GM18511 (cell line): Measurements from ENCODE around the gene ST7.
"Not testable (repeated sequence)": the region's sequence is repeated elsewhere in the genome, so short reads cannot be mapped to it uniquely, and the experiment has no call there.

Source experiments
- ATAC-seq: cut with Tn5 transposase; IDR thresholded peaks from one replicate; pipeline ENCODE4 v1.9.1; 2021; ENCODE audit warnings: mild to moderate bottlenecking, moderate library complexity; ENCODE audit not compliant: unreplicated experiment

Gene ST7, protein sequence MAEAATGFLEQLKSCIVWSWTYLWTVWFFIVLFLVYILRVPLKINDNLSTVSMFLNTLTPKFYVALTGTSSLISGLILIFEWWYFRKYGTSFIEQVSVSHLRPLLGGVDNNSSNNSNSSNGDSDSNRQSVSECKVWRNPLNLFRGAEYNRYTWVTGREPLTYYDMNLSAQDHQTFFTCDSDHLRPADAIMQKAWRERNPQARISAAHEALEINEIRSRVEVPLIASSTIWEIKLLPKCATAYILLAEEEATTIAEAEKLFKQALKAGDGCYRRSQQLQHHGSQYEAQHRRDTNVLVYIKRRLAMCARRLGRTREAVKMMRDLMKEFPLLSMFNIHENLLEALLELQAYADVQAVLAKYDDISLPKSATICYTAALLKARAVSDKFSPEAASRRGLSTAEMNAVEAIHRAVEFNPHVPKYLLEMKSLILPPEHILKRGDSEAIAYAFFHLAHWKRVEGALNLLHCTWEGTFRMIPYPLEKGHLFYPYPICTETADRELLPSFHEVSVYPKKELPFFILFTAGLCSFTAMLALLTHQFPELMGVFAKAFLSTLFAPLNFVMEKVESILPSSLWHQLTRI

DNA sequence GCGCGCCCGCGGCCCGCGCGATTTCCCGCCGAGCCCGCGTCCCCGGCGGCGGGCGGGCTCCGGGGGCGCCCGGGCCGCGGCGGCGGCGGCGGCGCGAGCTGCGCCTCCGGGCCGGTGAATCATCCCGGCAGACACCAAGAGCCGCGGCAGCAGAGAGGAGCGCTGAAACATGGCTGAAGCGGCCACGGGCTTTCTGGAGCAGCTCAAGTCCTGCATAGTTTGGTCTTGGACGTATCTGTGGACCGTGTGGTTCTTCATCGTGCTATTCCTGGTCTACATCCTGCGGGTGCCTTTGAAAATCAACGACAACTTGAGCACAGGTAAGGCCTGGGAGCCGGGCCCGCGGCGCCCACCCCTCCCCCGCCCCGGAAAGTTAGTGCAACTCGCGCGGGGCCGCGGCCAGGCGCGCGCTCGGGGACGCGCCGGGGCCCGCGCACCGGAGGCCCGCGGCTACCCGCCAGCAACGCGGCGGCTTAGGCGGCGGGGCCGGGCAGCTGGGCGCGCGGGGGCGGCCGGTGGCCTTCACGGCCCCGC lies at the start of gene ST7:
Gene ST7 (plus strand): TSS at position 130 of the 534 bp plus-strand sequence. CDS start 40 bp downstream, at position 170.
- ATAC-seq, result peak; percentile 41

DNA sequence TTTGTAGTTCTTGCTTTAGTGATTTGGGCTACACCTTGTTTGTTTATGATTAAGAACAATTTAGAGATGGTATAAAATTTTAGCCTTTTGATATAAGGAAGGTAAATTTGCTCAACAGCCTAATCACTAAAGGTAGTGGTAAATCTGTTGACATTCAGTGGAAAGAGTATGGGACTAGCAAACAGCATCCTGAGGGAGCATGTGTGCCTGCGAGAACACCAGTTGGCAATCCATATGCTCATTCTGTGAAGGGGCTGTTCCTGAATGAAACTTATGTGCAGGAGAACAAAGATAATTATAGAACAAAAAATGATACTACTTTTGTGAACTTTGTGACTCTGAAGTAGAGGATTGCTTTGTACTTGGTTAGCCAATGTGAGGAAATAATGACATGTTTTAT lies 46.9 kb upstream of the ST7 start:
- no peak for ATAC-seq

DNA sequence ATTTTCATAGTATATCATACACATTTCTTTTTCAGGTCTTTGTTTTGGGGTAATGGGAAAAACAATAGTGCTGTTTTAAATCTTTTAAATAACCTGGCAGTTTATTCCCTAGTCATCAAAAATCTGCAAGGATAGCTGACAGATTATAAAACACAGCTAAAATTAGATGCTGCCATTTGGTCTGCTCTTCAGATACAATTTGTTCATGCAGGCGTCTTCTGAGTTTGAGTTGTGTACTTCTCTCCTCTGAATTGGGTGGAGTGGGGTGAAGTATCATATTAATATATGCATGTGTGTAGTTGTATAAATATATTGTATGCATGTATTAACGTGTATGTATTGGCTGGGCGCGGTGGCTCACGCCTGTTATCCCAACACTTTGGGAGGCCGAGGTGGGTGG lies 42.9 kb upstream of the ST7 start:
- no peak for ATAC-seq

DNA sequence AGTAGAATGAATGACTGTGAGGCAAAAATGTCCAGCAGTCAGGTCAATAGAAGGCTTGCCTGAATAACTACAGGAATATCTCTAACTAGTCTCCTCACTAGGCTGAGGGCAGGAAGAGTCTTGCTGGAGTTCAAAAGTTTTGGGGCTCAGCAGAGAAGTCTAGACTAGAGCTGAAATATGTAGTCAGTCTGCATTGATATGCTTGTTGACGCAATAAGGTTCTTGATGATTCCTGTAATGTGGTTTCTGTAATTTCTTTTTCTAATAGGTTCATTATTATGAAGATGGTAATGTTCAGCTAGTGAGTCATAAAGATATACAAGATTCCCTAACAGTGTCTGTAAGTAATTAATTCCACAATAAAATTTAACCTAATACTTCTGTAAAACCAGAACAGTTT lies 41.5 kb upstream of the ST7 start:
- no peak for ATAC-seq

DNA sequence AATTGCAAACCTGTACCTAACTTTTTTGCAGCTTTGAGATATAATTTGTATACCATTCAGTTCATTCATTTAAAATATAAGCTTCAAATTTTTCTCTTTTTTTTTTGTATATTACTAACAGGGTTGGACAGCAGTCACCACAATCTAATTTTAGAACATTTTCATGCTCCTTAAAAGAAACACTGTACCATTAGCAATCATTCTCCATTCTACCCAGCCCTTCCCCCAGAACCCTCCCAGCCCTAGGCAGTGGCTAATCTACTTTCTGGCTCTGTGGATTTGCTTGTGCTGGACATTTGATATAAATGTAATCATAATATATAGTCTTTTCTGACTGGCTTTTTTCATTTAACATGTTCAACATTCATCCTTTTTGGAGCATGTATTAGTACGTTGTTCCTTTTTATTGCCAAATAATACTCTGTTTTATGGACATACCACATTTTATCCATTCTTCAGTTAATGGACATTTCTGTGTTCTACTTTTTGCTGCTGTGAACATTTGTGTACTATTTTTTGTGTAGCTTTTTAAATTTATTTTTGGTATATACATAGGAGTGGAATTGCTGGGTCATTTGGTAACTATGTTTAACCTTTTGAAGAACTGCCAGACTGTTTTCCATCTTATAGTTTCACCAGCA lies 40.9 kb upstream of the ST7 start:
- ATAC-seq, result no peak

DNA sequence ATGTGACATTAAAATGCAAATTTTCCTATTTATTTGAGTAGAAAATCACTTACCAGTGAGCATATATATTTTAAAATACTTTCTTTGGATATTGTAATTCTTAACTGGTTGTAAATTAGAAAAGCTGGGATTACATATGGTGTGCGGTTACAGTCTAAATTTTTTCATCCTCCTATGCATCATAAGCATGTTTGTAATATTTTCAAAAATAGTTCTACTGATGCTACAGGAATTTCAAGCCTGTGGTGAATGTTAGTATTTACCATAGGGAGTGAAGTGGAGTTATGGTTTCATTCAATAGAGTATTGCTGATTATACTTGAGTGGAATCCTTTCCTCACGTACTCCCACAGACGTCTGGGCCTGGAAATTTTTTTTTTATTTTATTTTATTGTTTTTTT lies 34.6 kb upstream of the ST7 start:
- no peak for ATAC-seq

DNA sequence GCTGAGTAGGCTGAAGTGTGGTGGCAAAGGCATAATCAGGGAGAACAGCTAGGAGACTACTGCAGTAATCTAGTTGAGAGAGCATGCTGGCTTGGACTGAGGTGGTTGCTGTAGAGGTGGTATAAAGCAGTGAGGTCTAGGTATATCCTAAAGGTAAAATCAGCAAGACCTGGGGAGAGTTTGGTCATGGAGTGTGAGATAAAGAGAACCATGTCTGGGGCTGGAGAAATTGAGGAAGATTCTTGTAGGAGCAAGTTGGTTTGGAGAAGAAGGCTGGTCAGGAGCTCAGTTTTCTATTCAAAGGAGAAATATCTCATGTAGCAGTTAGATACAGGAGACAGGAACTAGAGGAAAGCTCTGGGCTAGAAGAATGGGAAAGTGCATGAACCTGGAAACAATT lies 32.9 kb upstream of the ST7 start:
- ATAC-seq, result no peak

DNA sequence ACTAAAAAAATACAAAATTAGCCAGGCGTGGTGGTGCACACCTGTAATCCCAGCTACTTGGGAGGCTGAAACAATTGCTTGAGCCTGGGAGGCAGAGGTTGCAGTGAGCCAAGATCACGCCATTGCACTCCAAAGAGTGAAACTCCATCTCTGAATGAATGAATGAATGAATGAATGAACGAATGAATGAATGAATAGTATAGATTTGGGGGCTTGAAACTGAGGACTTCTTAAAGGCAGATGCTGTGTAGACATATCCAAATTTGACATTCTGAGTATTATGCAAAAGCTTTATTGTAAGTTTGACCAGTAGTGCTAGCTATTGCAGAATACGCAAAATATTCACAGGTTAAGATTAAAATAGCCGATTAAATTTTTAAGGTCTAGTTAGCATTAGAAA lies 30.8 kb upstream of the ST7 start:
- no peak for ATAC-seq

DNA sequence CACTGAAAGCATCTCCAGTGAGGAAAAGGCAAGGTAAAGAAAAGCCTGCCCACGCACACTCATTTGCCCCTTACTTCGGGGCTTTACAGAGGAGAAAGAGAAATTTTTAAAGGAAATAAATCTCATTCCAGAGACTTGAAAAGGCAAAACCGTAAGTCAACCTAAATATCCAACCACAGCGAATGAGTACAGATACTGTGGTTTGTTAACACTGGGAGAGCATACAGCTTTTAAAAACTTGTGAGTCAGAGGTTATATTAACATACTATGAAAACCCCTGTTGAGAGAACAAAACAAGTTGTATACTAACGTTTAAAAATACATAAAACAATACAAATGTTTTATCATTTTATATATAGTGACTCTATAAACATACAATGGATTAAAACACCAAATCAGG lies 28.6 kb upstream of the ST7 start:
- ATAC-seq, result no peak

DNA sequence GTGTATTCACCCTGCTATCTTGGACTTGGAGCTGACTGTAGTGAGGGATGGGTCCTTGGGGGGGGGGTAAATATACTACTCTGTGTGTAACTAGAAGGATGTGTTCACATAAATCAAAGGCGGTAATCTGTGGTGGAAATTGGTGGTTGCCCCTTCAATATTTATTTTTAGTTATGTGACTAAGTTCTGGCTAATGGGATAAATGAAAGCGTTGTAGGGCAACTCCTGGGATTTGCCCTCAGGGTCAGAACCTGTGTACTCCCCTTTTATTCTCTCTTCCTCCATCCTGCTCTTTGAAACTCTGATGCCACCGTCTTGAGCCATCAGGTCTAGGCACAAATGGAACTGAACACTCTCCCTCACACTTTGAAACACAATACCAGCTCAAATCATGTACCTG lies 24.3 kb upstream of the ST7 start:
- ATAC-seq, result no peak

DNA sequence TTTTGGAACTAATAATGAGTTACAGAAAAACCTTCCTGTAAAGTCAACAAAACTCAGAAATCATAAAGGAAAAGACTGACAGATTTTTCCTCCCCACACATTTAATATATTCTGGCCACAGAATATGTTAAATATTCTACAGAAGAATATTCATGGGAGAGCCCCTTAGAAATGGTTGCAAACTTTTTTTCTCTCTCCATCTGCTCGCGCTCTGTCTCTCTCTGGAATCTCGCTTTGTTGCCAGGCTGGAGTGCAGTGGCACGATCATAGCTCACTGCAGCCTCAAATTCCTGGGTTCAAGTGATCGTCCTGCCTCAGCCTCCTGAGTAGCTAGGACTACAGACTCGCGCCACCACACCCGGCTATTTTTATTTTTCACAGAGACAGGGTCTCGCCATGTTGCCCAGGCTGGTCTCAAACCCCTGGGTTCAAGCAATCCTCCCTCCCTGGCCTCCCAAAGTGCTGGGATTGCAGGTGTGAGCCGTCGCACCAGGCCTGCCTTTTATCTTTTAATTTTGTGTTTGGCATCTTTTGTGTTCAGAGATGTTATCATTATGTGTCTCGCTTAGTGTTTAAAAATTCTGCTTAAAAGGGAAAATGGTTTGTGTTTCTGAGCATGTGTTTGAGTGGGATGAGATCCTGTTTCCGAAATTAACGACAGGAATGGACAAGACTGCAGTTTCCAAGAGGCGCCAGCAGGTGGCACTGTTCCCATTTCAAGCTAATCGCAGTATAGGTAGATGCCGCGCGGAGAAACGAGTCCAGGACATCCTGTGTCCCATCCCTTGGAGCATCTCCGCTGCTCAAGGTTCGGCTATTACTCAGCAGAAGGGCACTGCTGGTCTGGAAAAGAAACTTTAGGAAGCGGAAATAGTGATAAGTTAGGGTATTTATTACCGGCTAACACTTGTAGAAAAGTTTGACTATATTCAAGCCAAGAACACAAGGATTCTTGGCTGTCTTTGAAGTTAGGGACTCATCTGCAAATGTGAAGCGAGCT lies 23.1 kb upstream of the ST7 start:
- peak; percentile 79 for ATAC-seq

DNA sequence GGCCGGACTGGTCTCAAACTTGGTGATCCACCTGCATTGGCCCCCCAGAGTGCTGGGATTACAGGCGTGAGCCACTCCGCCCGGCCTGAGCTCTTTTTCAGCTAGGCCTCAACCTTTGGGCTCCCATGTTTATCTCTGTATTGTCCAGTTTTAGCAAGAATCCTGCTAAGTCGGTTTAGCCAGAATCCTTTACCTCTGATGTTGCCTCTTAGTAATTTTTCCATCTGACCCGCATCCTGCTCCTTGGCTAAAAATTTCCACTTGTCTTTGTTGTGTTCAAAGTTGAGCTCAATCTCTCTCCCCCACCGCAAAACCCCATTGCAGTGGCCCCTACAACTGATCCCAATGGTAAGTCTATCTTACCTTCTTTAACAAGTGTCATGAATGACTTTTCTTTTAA lies 20.7 kb upstream of the ST7 start:
- no peak for ATAC-seq

DNA sequence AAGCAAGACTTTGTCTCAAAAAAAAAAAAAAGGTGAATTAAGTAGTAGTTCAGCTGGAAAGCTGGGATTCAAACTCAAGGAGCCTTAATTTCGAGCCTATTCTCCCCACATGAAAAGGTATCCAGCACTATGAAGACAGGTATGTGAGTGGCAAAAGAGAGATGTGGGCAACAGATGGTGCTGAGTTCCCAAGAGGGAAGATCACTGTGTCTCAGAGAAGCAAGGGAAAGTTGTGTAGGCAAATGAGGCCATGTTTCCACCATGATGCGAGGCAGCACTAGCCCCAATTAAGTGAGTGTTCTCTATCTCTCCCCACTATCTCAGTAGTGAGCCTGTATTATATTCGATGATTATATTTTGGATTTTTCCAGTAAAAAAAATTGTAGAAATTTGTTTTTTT lies 19.8 kb upstream of the ST7 start:
- ATAC-seq, result no peak

DNA sequence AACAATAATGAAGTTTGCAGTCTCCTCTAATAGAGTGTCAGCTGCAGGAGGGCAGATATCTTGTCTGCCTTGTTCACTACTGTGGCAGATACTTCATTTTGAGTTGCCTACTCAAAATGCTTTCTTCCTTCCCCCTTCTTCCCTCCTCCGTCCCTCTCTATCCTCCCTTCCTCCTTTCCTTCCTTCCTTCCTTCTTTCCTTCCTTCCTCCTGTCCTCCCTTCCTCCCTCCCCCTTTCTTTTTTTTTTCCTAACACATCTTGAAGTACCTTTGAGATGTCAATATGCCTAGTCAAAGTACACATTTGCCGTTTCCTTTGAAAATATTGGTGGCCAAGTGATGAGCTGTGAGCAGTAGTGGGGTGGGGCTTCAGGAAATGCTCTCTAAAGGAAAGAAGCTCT lies 18.7 kb upstream of the ST7 start:
- ATAC-seq, result no peak

DNA sequence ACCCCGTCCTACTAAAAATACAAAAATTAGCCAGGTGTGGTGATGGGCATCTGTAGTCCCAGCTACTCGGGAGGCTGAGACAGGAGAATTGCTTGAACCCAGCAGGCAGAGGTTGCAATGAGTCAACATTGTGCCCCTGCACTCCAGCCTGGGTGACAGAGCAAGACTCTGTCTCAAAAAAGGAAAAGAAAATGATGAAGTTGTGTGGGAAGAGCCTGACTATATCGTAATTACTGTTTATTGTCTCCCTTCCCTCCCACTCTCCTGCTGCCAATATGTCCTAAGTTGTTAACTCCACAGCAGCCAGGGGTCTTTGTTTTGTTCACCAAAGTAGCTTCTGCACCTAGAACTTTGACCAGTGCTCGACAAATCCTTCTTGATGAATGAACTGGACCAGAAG lies 16.5 kb upstream of the ST7 start:
- not testable (repeated sequence) for ATAC-seq

DNA sequence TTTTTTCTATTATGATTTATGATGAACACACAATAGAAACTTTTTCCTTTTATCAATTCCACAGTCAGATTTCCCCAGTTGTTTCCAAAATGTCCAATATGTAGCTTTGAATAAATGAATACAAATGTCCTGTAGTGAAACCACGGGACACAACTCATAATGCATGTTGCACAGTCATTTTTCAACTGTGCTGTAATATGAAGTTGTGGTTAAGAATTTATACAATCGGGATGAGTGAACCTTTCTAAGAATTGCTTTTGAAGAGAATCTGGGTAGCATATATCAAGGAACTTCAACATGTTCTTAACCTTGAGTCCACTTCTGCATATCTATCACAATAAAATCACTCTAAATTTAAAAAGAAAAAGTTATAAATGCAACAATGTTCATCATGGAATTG lies 14.6 kb upstream of the ST7 start:
- ATAC-seq, result no peak

DNA sequence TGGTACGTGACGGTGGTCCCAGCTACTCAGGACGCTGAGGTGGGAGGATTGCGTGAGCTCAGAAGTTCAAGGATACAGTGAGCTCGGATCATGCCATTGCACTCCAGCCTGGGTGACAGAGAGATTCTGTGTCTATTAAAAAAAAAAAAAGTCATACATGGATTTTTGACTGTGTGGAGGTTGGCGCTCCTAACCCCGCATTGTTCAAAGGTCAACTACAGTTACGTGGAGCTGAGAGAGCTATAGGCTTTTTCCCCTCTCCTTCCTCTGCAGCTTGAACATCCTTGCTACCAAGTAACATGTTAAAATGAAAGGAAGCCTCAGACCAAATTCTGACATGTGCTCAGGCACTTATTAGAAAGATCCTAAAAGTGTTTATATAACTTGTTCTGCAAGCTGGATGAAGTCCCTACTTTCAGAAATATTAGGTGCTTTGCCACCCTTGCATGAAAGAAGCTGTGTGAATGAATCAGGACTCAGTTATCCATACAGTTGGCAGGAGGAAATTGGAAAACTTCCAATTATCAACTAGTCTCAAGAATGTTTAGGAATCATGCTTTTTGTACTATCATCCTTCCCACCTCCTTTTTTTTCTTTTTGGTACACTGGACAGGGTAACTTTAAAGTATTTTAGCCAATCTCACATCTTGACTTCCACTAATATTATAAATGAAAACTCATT lies 12.5 kb upstream of the ST7 start:
- no peak for ATAC-seq

DNA sequence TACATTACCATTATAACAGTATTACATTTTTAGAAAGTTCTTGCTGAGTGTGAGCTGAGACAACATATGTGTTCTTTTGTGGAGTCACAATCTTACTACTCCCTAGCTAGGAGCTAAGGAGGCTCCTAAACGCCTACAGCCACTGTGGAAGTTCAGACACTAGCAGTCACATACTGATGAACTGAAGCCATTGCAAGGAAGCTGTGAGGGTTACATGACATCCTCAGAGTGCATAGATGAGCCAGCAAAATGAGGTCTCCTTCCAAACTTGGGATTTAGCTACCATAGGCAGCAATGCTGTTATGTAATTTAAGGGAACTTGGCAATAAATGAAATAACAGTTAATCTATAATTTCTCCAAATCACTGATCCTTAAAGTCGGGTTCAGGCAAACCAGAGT lies 10.8 kb upstream of the ST7 start:
- no peak for ATAC-seq

DNA sequence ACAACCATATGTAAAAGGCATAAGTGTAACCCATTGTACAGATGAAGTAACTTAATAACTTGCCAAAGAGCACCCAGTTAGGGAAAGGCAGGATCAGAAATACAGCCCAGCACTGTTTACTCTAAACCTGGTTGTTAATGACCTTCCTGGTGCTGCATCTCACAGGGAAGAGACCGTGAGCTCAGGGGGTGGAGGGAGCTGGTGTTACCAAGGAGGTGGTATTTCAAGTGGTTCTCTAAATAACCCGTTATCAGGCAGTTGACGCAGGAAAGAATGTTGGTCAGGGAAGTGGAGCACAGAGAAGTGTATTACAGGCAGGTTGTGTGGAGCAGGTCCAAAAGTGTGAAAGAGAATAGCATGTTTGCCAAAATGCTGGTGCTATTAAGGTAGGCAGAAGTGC lies 4.4 kb upstream of the ST7 start:
- ATAC-seq, result no peak
